ENCODE measurements around the gene CBX4. TPM values are rescaled to one million over a fixed set of nuclear protein-coding genes. Genes with fewer than 3 reads are reported as not detected.

Gene CBX4
- total and polyA plus RNA-seq, 2 experiments from 2014 or later = 1.4 to 4.6 TPM

GRCh38 chr17:79783891-79784290 is 55.3 kb downstream of the CBX4 start (continued):
- TF ChIP-seq ZNF462 (CRISPR knock-in tag; IDR thresholded peaks at IDR 0.05) = no peak
- TF ChIP-seq ETS1 (IDR thresholded peaks at IDR 0.05) = no peak
- TF ChIP-seq ZNF331 (CRISPR knock-in tag; IDR thresholded peaks at IDR 0.05; ENCODE audit: low read depth) = no peak

Other genes starting within 250 kb of the CBX4 start
- 9.7 and 13.3 TPM in 2 replicates for gene RBFOX3, start 228.4 kb downstream of the CBX4 start, total RNA-seq (2014; rRNA removed; shearing (Covaris generic))
- 36.4 and 40.4 TPM in 2 replicates for gene RBFOX3, start 228.4 kb downstream of the CBX4 start, polyA plus RNA-seq (2016; fragmentation: Nextera tagmentation; extraction: Ambion mirVana)
- gene ENPP7, start 108.5 kb downstream of the CBX4 start, total RNA-seq (2014; rRNA removed; shearing (Covaris generic)) = not detected in 2 replicates
- gene ENPP7, start 108.5 kb downstream of the CBX4 start, polyA plus RNA-seq (2016; fragmentation: Nextera tagmentation; extraction: Ambion mirVana) = not detected in 2 replicates
- 91.1 and 114 TPM in 2 replicates for gene CBX2, start 61.3 kb downstream of the CBX4 start, total RNA-seq (2014; rRNA removed; shearing (Covaris generic))
- gene CBX2, start 61.3 kb downstream of the CBX4 start, polyA plus RNA-seq (2016; fragmentation: Nextera tagmentation; extraction: Ambion mirVana) = 26.6 and 29.2 TPM in 2 replicates
- 0.16 and 1.0 TPM in 2 replicates for gene CBX8, start 42.4 kb downstream of the CBX4 start, total RNA-seq (2014; rRNA removed; shearing (Covaris generic))
- gene CBX8, start 42.4 kb downstream of the CBX4 start, polyA plus RNA-seq (2016; fragmentation: Nextera tagmentation; extraction: Ambion mirVana) = 1.1 and 1.3 TPM in 2 replicates
- gene TBC1D16, start 196.4 kb upstream of the CBX4 start, total RNA-seq (2014; rRNA removed; shearing (Covaris generic)) = 93.5 and 104 TPM in 2 replicates
- 15.2 and 16.7 TPM in 2 replicates for gene TBC1D16, start 196.4 kb upstream of the CBX4 start, polyA plus RNA-seq (2016; fragmentation: Nextera tagmentation; extraction: Ambion mirVana)
- 7.1 and 8.1 TPM in 2 replicates for gene CCDC40, start 197.2 kb upstream of the CBX4 start, total RNA-seq (2014; rRNA removed; shearing (Covaris generic))
- 6.7 and 7.6 TPM in 2 replicates for gene CCDC40, start 197.2 kb upstream of the CBX4 start, polyA plus RNA-seq (2016; fragmentation: Nextera tagmentation; extraction: Ambion mirVana)

Measured in GM23338 (cell line).